Measurements from ENCODE around the gene RNU6-9.
A peak's percentile ranks its signal among the peaks of the same experiment; 100 is the strongest.

Gene RNU6-9

DNA sequence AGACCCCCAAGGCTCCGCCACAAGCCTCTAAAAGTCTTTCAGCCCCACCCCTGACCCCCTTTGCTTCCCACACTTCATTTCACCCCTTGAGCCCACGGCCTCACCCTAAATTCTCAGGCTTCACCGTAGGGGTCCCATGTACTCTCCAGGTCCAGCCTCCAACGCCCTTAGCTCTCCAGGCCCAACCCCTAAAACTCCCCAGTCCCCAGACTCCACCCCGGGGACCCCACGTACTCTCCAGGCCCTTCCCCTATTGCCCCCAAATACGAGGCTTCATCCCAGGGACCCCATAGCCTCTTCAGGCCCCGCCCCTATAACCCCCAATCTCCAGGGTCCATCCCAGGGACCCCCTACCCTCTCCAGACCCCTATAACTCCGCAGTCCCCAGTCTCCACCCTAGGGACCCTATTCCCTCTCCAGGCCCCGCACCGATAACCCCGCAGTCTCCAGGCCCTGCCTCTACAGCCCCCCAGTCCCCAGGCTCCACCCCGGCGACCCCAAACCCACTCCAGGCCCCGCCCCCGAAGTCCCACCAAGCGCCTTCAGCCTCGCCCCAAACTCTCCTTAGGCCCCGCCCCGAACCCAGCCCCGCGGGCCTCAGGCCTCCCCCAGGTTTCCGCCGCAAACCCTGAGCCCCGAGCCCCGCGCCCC is 916 bp upstream of the RNU6-9 start (continued):
- TF ChIP-seq ZNF555 (tag by site-specific recombination; conservative IDR thresholded peaks at IDR 0.05), result no peak
- TF ChIP-seq ZIC2 (tag by site-specific recombination; IDR thresholded peaks at IDR 0.05), result no peak
- no peak for TF ChIP-seq ZNF558 (tag by site-specific recombination; IDR thresholded peaks at IDR 0.05)
- no peak for TF ChIP-seq ZNF311 (tag by site-specific recombination; IDR thresholded peaks at IDR 0.05; ENCODE audit: borderline replicate concordance)
- TF ChIP-seq ZNF16 (tag by site-specific recombination; IDR thresholded peaks at IDR 0.05; ENCODE audit: low read depth), result no peak
- TF ChIP-seq OSR2 (tag by site-specific recombination; IDR thresholded peaks at IDR 0.05), result no peak
- TF ChIP-seq GLIS2 (tag by site-specific recombination; IDR thresholded peaks at IDR 0.05), result peak; percentile 64
- TF ChIP-seq, protein P1, sequence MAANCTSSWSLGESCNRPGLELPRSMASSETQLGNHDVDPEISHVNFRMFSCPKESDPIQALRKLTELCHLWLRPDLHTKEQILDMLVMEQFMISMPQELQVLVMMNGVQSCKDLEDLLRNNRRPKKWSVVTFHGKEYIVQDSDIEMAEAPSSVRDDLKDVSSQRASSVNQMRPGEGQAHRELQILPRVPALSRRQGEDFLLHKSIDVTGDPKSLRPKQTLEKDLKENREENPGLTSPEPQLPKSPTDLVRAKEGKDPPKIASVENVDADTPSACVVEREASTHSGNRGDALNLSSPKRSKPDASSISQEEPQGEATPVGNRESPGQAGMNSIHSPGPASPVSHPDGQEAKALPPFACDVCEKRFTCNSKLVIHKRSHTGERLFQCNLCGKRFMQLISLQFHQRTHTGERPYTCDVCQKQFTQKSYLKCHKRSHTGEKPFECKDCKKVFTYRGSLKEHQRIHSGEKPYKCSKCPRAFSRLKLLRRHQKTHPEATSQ (tag by site-specific recombination; IDR thresholded peaks at IDR 0.05), result no peak
- TF ChIP-seq, protein P2, sequence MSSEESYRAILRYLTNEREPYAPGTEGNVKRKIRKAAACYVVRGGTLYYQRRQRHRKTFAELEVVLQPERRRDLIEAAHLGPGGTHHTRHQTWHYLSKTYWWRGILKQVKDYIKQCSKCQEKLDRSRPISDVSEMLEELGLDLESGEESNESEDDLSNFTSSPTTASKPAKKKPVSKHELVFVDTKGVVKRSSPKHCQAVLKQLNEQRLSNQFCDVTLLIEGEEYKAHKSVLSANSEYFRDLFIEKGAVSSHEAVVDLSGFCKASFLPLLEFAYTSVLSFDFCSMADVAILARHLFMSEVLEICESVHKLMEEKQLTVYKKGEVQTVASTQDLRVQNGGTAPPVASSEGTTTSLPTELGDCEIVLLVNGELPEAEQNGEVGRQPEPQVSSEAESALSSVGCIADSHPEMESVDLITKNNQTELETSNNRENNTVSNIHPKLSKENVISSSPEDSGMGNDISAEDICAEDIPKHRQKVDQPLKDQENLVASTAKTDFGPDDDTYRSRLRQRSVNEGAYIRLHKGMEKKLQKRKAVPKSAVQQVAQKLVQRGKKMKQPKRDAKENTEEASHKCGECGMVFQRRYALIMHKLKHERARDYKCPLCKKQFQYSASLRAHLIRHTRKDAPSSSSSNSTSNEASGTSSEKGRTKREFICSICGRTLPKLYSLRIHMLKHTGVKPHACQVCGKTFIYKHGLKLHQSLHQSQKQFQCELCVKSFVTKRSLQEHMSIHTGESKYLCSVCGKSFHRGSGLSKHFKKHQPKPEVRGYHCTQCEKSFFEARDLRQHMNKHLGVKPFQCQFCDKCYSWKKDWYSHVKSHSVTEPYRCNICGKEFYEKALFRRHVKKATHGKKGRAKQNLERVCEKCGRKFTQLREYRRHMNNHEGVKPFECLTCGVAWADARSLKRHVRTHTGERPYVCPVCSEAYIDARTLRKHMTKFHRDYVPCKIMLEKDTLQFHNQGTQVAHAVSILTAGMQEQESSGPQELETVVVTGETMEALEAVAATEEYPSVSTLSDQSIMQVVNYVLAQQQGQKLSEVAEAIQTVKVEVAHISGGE (tag by site-specific recombination; conservative IDR thresholded peaks at IDR 0.05; ENCODE audit: low read depth), result no peak
- TF ChIP-seq EGR2 (tag by site-specific recombination; IDR thresholded peaks at IDR 0.05; ENCODE audit: low read depth), result no peak
- TF ChIP-seq, protein P3, sequence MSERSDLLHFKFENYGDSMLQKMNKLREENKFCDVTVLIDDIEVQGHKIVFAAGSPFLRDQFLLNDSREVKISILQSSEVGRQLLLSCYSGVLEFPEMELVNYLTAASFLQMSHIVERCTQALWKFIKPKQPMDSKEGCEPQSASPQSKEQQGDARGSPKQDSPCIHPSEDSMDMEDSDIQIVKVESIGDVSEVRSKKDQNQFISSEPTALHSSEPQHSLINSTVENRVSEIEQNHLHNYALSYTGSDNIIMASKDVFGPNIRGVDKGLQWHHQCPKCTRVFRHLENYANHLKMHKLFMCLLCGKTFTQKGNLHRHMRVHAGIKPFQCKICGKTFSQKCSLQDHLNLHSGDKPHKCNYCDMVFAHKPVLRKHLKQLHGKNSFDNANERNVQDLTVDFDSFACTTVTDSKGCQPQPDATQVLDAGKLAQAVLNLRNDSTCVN (tag by site-specific recombination; optimal IDR thresholded peaks at IDR 0.05), result no peak
- TF ChIP-seq ZNF623 (tag by site-specific recombination; IDR thresholded peaks at IDR 0.05), result no peak
- TF ChIP-seq ZNF785 (tag by site-specific recombination; IDR thresholded peaks at IDR 0.05), result no peak
- TF ChIP-seq ZNF140 (tag by site-specific recombination; IDR thresholded peaks at IDR 0.05), result no peak
- TF ChIP-seq TCF7L2 (IDR thresholded peaks at IDR 0.05; ENCODE audit: borderline replicate concordance, low read depth, low read length), result no peak
- no peak for TF ChIP-seq ZNF571 (tag by site-specific recombination; IDR thresholded peaks at IDR 0.05)
- TF ChIP-seq SP7 (tag by site-specific recombination; IDR thresholded peaks at IDR 0.05), result no peak
- TF ChIP-seq ZNF843 (tag by site-specific recombination; IDR thresholded peaks at IDR 0.05), result no peak
- peak; percentile 72 for TF ChIP-seq ZBTB48 (tag by site-specific recombination; IDR thresholded peaks at IDR 0.05)
- TF ChIP-seq, protein P4, sequence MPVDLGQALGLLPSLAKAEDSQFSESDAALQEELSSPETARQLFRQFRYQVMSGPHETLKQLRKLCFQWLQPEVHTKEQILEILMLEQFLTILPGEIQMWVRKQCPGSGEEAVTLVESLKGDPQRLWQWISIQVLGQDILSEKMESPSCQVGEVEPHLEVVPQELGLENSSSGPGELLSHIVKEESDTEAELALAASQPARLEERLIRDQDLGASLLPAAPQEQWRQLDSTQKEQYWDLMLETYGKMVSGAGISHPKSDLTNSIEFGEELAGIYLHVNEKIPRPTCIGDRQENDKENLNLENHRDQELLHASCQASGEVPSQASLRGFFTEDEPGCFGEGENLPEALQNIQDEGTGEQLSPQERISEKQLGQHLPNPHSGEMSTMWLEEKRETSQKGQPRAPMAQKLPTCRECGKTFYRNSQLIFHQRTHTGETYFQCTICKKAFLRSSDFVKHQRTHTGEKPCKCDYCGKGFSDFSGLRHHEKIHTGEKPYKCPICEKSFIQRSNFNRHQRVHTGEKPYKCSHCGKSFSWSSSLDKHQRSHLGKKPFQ (tag by site-specific recombination; IDR thresholded peaks at IDR 0.05), result no peak
- TF ChIP-seq ZNF776 (tag by site-specific recombination; IDR thresholded peaks at IDR 0.05; ENCODE audit: borderline replicate concordance), result no peak
- 0 out of 2 replicates have a peak, but pooled peaks have one; percentile 28 for TF ChIP-seq ZBTB8A (tag by site-specific recombination; IDR thresholded peaks at IDR 0.05)
- TF ChIP-seq, protein P5, sequence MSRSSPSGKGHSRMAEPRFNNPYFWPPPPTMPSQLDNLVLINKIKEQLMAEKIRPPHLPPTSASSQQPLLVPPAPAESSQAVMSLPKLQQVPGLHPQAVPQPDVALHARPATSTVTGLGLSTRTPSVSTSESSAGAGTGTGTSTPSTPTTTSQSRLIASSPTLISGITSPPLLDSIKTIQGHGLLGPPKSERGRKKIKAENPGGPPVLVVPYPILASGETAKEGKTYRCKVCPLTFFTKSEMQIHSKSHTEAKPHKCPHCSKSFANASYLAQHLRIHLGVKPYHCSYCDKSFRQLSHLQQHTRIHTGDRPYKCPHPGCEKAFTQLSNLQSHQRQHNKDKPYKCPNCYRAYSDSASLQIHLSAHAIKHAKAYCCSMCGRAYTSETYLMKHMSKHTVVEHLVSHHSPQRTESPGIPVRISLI (tag by site-specific recombination; IDR thresholded peaks at IDR 0.05), result no peak
- no peak for TF ChIP-seq ZNF701 (tag by site-specific recombination; IDR thresholded peaks at IDR 0.05)
- no peak for TF ChIP-seq ZNF585B (tag by site-specific recombination; IDR thresholded peaks at IDR 0.05)
- no peak for TF ChIP-seq FEZF1 (tag by site-specific recombination; IDR thresholded peaks at IDR 0.05)
- no peak for TF ChIP-seq ZNF239 (tag by site-specific recombination; IDR thresholded peaks at IDR 0.05)
- no peak for TF ChIP-seq KLF10 (tag by site-specific recombination; IDR thresholded peaks at IDR 0.05)
- no peak for TF ChIP-seq ZNF777 (tag by site-specific recombination; IDR thresholded peaks at IDR 0.05; ENCODE audit: borderline replicate concordance)
- TF ChIP-seq, protein P6, sequence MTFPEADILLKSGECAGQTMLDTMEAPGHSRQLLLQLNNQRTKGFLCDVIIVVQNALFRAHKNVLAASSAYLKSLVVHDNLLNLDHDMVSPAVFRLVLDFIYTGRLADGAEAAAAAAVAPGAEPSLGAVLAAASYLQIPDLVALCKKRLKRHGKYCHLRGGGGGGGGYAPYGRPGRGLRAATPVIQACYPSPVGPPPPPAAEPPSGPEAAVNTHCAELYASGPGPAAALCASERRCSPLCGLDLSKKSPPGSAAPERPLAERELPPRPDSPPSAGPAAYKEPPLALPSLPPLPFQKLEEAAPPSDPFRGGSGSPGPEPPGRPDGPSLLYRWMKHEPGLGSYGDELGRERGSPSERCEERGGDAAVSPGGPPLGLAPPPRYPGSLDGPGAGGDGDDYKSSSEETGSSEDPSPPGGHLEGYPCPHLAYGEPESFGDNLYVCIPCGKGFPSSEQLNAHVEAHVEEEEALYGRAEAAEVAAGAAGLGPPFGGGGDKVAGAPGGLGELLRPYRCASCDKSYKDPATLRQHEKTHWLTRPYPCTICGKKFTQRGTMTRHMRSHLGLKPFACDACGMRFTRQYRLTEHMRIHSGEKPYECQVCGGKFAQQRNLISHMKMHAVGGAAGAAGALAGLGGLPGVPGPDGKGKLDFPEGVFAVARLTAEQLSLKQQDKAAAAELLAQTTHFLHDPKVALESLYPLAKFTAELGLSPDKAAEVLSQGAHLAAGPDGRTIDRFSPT (tag by site-specific recombination; IDR thresholded peaks at IDR 0.05), result no peak
- no peak for TF ChIP-seq OVOL3 (tag by site-specific recombination; IDR thresholded peaks at IDR 0.05)
